ENCODE results near the gene EPHA4.
A peak's percentile ranks its signal among the peaks of the same experiment; 100 is the strongest.

Gene EPHA4

GRCh38 chr2:221501883-221502269, 70.2 kb downstream of the EPHA4 start:
- DNase-seq (ENCODE audit: low read depth) = no peak
- TF ChIP-seq CTCF (conservative IDR thresholded peaks at IDR 0.05; ENCODE audit: low read depth, low read length) = no peak
- H3K4me3 ChIP-seq (ENCODE audit: low read length) = peak overlapping the region; percentile 7

- TF ChIP-seq CTCF (conservative IDR thresholded peaks at IDR 0.05; ENCODE audit: low read depth, low read length) = no peak
- DNase-seq (ENCODE audit: low read depth) = peak; percentile 79
- H3K4me3 ChIP-seq (ENCODE audit: low read length) = peak overlapping the region; percentile 15
Observed at GRCh38 chr2:221501210-221501882, 70.8 kb downstream of the EPHA4 start.

- DNase-seq (ENCODE audit: low read depth) = no peak
- peak overlapping the region; percentile 15 for H3K4me3 ChIP-seq (ENCODE audit: low read length)
Observed at GRCh38 chr2:221500501-221501209, 71.4 kb downstream of the EPHA4 start.

GRCh38 chr2:221495731-221496130, 76.4 kb downstream of the EPHA4 start:
- no peak overlapping the region for H3K4me3 ChIP-seq (ENCODE audit: low read length)
- TF ChIP-seq CTCF (conservative IDR thresholded peaks at IDR 0.05; ENCODE audit: low read depth, low read length) = no peak
- no peak for DNase-seq (ENCODE audit: low read depth)

More at GRCh38 chr2:221500501-221501209, 71.4 kb downstream of the EPHA4 start:
- TF ChIP-seq CTCF (conservative IDR thresholded peaks at IDR 0.05; ENCODE audit: low read depth, low read length) = no peak

- TF ChIP-seq CTCF (conservative IDR thresholded peaks at IDR 0.05; ENCODE audit: low read depth, low read length) = no peak
- no peak overlapping the region for H3K4me3 ChIP-seq (ENCODE audit: low read length)
- DNase-seq (ENCODE audit: low read depth) = no peak
Observed at GRCh38 chr2:221494556-221494955, 77.5 kb downstream of the EPHA4 start.

- DNase-seq (ENCODE audit: low read depth) = no peak
- TF ChIP-seq CTCF (conservative IDR thresholded peaks at IDR 0.05; ENCODE audit: low read depth, low read length) = no peak
- H3K4me3 ChIP-seq (ENCODE audit: low read length) = no peak overlapping the region
Observed at GRCh38 chr2:221493391-221493790, 78.7 kb downstream of the EPHA4 start.

GRCh38 chr2:221492636-221493035, 79.5 kb downstream of the EPHA4 start:
- no peak overlapping the region for H3K4me3 ChIP-seq (ENCODE audit: low read length)
- TF ChIP-seq CTCF (conservative IDR thresholded peaks at IDR 0.05; ENCODE audit: low read depth, low read length) = no peak
- no peak for DNase-seq (ENCODE audit: low read depth)

All from retinal pigment epithelial cell (primary cell).